GM12801 (cell line): ENCODE data around the gene VWA3A.

ENCODE experiments used
- TF ChIP-seq, protein P1 (sequence below): IDR thresholded peaks from one replicate; pipeline ENCODE4 v1.5.1; 2011; ENCODE audit warnings: control low read depth; ENCODE audit not compliant: insufficient read length; ENCODE audit errors: extremely low read depth

The VWA3A gene

GRCh38 chr16:22098405-22099255 lies 6.3 kb downstream of the VWA3A start:
- TF ChIP-seq, protein P1, sequence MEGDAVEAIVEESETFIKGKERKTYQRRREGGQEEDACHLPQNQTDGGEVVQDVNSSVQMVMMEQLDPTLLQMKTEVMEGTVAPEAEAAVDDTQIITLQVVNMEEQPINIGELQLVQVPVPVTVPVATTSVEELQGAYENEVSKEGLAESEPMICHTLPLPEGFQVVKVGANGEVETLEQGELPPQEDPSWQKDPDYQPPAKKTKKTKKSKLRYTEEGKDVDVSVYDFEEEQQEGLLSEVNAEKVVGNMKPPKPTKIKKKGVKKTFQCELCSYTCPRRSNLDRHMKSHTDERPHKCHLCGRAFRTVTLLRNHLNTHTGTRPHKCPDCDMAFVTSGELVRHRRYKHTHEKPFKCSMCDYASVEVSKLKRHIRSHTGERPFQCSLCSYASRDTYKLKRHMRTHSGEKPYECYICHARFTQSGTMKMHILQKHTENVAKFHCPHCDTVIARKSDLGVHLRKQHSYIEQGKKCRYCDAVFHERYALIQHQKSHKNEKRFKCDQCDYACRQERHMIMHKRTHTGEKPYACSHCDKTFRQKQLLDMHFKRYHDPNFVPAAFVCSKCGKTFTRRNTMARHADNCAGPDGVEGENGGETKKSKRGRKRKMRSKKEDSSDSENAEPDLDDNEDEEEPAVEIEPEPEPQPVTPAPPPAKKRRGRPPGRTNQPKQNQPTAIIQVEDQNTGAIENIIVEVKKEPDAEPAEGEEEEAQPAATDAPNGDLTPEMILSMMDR, result no peak

- TF ChIP-seq, protein P1, result no peak
Measured at GRCh38 chr16:22099256-22099975, 7.1 kb downstream of the VWA3A start.

DNA sequence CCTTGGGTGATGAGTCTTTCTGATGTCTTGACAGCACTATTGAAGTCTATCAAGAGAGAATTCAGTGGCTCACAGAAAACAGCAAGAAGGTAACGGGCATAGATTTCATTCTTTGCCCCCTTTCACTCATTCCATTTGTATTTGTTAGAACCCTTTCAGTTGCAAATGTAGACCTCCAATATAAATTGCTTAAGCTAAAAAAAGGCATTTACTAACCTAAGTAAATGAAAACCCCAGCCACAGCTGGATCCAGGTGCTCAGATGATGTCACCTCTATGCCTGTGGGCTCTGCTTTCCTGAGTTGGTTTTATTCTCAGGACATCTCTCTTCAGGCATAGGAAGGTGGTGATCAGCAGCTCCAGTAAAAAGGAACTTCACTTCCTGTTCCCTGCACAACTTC lies 11.1 kb downstream of the VWA3A start:
- TF ChIP-seq, protein P1, result no peak

- TF ChIP-seq, protein P1, result no peak
Measured at GRCh38 chr16:22109258-22109898, 17.0 kb downstream of the VWA3A start.

DNA sequence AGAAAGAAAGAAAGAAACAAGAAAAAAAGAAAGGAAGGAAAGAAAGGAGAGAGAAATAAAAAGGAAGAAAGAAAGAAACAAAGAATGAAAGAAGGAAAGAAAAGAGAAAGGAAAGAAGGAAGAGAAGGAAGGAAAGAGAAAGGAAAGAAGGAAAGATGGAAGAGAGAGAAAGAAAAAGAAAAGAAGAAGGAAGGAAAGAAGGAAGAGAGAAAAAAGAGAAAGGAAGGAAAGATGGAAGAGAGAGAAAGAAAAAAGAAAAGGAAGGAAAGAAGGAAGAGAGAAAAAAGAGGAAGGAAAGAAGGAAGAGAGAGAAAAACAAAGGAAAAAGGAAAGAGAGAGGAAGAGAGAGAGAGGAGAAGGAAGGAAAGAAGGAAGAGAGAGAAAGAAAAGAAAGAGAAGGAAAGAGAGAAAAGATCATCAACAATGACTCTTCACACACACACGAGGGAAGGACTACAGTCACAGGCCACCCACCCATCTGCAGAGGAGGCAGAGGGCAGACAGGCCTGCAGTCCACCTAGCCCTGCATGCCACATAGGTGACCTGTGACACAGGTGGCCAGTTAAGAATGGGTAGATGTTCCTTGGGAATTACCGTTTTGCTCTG lies 23.9 kb downstream of the VWA3A start:
- TF ChIP-seq, protein P1, result no peak

DNA sequence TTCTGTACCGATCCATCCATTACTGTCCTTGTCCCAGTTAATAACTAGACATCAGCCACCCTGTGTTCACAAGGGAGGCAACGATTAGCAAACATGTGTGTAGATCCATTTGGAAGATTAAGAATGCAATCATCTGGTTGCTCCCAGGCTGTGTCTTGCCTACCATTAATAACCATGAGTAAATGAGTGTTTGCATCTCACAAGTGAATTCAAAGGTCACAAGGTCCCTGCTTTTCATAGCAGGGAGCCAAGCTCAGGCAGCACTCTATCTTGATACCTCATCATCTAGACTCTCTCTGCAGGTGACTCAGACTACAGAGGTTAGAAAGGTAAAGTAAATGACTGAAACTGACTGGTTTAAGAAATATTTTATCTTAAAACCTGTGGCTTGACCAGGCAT lies 25.3 kb downstream of the VWA3A start:
- TF ChIP-seq, protein P1, result no peak

DNA sequence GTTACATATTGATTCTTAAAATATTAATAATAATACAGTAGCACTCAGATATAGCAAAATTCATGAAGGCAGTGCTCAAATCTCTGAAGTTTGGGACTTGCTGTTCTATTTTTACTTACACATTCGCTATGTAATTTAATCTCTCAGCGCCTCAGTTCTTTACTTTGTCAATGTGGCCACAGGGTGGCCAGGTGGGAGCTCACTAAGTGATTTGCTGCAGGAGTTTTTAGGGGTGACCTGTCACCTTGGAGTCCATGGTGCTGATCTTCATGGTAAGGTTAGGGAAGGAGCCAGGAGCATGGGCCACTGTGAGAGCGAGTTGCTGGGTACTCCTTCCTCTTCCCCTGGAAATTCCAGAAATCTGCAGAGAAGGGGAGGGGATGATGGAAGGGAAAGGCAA lies 28.1 kb downstream of the VWA3A start:
- TF ChIP-seq, protein P1, result no peak
